Immature natural killer cell (primary cell): Measurements from ENCODE around the gene HIPK3. TPM values are rescaled to one million over a fixed set of nuclear protein-coding genes. Genes with fewer than 3 reads are reported as not detected.
A peak's percentile ranks its signal among the peaks of the same experiment; 100 is the strongest.
"Not testable (repeated sequence)": the region's sequence is repeated elsewhere in the genome, so short reads cannot be mapped to it uniquely, and the experiment has no call there.

Source experiments
- DNase-seq, 3 donors: peaks; one replicate each; pipeline ENCODE4 v3.0.0; 2022; ENCODE audit warnings: mixed read lengths in 1 of 3
- H3K27ac Mint-ChIP-seq, 6 donors: one replicate each; pipeline ENCODE4 v1.8.0; 2020; ENCODE audit warnings: mixed read lengths in 6 of 6, mild to moderate bottlenecking in 5 of 6, inconsistent platforms in 4 of 6, moderate library complexity in 3 of 6
- H3K27me3 Mint-ChIP-seq, 3 donors: one replicate each; pipeline ENCODE4 v1.8.0; 2020 to 2021; ENCODE audit warnings: low read depth in 3 of 3, mild to moderate bottlenecking in 3 of 3, mixed read lengths in 3 of 3, moderate library complexity in 3 of 3, inconsistent platforms in 1 of 3
- H3K36me3 Mint-ChIP-seq, 3 donors: one replicate each; pipeline ENCODE4 v1.8.0; 2020; ENCODE audit warnings: mixed read lengths in 3 of 3, inconsistent platforms in 2 of 3, mild to moderate bottlenecking in 2 of 3
- H3K4me1 Mint-ChIP-seq, 2 donors: one replicate each; pipeline ENCODE4 v1.8.0; 2020; ENCODE audit warnings: inconsistent platforms in 2 of 2, mild to moderate bottlenecking in 2 of 2, mixed read lengths in 2 of 2, moderate library complexity in 1 of 2
- H3K4me3 Mint-ChIP-seq, 5 donors: one replicate each; pipeline ENCODE4 v1.8.0; 2020; ENCODE audit warnings: mild to moderate bottlenecking in 5 of 5, mixed read lengths in 5 of 5, inconsistent platforms in 3 of 5, moderate library complexity in 3 of 5
- H3K9me3 Mint-ChIP-seq, 6 donors: one replicate each; pipeline ENCODE4 v1.8.0; 2020; ENCODE audit warnings: mild to moderate bottlenecking in 6 of 6, mixed read lengths in 6 of 6, inconsistent platforms in 4 of 6, moderate library complexity in 3 of 6
- polyA plus RNA-seq, 3 donors: library from polyadenylated mRNA; unstranded; fragments of 300-500 nt; fragmentation: Illumina TruSeq; gene quantifications; one replicate each; pipeline ENCODE4 v1.2.3, GENCODE V29; 2021

Gene HIPK3
- polyA plus RNA-seq, 3 donors from 2014 or later: 24.3 to 34.6 (median 32.2) TPM

GRCh38 chr11:33368475-33368874 lies 111.3 kb downstream of the HIPK3 start:
- not testable (repeated sequence) for H3K36me3 Mint-ChIP-seq, H3K4me1 Mint-ChIP-seq, DNase-seq, H3K9me3 Mint-ChIP-seq, H3K27ac Mint-ChIP-seq, H3K27me3 Mint-ChIP-seq, H3K4me3 Mint-ChIP-seq

GRCh38 chr11:33368931-33369330 lies 111.8 kb downstream of the HIPK3 start:
- Mint-ChIP-seq H3K36me3 (no peaks in the 10 kb centered on the region), H3K4me3 (no peak overlapping the region), H3K27me3 (peaks cover 0 to 8% (median 1%) of the 10 kb centered on the region in 3 donors), H3K4me1 (no peaks in the 10 kb centered on the region), H3K9me3 (no peaks in the 10 kb centered on the region), H3K27ac (no peak overlapping the region)
- no peak for DNase-seq

GRCh38 chr11:33373636-33374035 lies 116.5 kb downstream of the HIPK3 start:
- Mint-ChIP-seq H3K9me3 (no peaks in the 10 kb centered on the region), H3K27me3 (peaks cover 12 to 29% (median 17%) of the 10 kb centered on the region in 3 donors), H3K27ac (no peak overlapping the region), H3K4me3 (no peak overlapping the region), H3K36me3 (no peaks in the 10 kb centered on the region), H3K4me1 (peaks cover 0 to 4% of the 10 kb centered on the region in 2 donors)
- no peak for DNase-seq

- H3K27ac Mint-ChIP-seq: no peak overlapping the region
These were observed 118.1 kb downstream of the HIPK3 start for GRCh38 chr11:33375236-33375635.

DNA sequence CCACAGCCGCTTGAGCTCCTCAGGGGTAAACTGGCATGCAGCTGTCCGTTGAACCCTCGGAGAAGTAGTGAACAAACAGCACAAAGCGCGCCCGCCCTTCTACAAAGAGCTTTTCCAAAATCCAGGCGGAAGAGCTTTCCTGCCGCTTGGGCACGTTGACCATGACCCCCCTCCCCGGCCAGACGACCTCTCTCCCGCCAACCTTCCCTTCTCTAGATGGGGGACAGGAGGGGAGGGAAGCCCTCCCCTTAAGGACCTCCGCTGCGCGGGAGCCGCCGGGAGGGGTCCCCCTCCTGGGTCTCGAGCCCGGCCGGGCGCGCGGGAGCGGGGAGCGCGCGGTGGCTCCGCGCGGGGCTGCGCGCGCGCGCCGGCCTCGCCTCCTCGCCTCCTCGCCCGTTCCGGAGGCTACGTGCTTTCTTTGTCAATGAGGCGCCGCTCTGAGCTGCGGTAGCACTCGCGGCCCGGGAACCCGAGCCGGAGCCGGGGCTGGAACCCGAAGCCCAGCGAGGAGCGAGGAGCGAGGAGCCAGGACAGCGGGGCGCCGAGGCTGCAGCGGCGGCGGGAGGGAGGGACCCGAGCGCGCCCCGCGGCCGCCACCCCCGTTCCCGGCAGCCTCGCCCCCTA lies 118.6 kb downstream of the HIPK3 start, which contains the start of gene KIAA1549L:
TSS of gene KIAA1549L (plus strand) at position 421 of the 624 bp plus-strand sequence.
- peaks cover 18 to 39% (median 20%) of the 10 kb centered on the region in 3 donors for H3K27me3 Mint-ChIP-seq
- H3K9me3 Mint-ChIP-seq: no peaks in the 10 kb centered on the region
- no peaks in the 10 kb centered on the region for H3K36me3 Mint-ChIP-seq
- H3K27ac Mint-ChIP-seq: no peak within 1 kb of the TSS
- peaks cover 0 to 4% of the 10 kb centered on the region in 2 donors for H3K4me1 Mint-ChIP-seq
- DNase-seq: no peak
- H3K4me3 Mint-ChIP-seq: peak within 1 kb of the TSS in 2 of 5 donors; percentile 33 to 34

More at GRCh38 chr11:33375236-33375635, 118.1 kb downstream of the HIPK3 start:
- H3K9me3 Mint-ChIP-seq: no peaks in the 10 kb centered on the region
- peaks cover 18 to 39% (median 20%) of the 10 kb centered on the region in 3 donors for H3K27me3 Mint-ChIP-seq
- H3K36me3 Mint-ChIP-seq: no peaks in the 10 kb centered on the region
- peaks cover 0 to 4% of the 10 kb centered on the region in 2 donors for H3K4me1 Mint-ChIP-seq
- no peak for DNase-seq
- H3K4me3 Mint-ChIP-seq: peak overlapping the region in 2 of 5 donors; percentile 33 to 34

- Mint-ChIP-seq H3K27me3 (peaks cover 18 to 39% (median 19%) of the 10 kb centered on the region in 3 donors), H3K9me3 (no peaks in the 10 kb centered on the region), H3K36me3 (no peaks in the 10 kb centered on the region), H3K27ac (no peak overlapping the region), H3K4me1 (peaks cover 0 to 4% of the 10 kb centered on the region in 2 donors), H3K4me3 (no peak overlapping the region)
- DNase-seq: no peak
These were observed 119.4 kb downstream of the HIPK3 start for GRCh38 chr11:33376331-33377310.

DNA sequence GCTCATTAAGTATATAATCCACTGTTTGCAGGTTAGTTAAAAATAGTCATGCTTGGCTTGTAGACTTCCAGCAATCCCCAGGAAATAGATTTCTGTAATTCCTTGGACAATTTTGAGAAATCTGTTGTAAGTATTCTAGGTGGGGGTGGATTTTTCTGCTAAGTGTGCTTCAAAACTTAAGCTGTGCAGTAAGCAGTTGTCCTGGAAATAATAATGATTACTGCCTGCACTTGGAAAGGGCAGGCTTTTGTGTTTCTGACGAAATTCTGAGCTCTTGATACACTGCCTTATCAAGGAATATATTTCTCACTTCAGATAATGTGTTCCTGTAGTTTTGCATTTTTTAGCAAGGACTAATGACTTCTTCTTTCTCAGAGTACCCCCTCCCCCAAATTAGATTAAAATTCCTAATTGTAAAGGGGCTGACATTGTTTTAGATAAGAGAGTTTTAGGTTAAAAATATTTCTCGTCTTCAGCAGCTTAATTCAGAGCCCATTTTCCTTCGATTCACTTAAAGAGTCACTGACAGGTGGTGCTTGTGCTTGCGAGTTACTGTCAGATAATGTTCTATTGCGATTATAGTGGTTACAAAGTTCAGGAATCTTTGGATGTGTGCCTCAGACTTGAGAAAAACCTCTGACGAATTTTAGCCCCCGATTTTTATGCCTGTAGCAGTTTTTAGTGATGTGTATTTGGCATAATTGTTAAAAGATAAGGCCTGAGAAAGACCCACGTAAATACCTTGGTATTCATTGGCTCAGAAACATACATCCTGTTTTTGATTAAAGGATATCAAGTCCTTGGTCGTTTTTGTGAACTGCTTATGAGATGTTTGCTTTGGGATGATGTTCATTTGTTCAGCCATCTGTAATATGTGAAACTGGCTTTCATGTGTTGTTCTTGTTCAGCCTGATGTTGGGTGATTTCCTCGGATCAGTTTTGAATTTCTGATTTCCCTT lies 120.5 kb downstream of the HIPK3 start:
- Mint-ChIP-seq H3K4me3 (no peak overlapping the region), H3K36me3 (no peaks in the 10 kb centered on the region), H3K9me3 (no peaks in the 10 kb centered on the region), H3K27me3 (peaks cover 18 to 39% (median 19%) of the 10 kb centered on the region in 3 donors), H3K27ac (no peak overlapping the region), H3K4me1 (peaks cover 0 to 4% of the 10 kb centered on the region in 2 donors)
- DNase-seq: no peak

DNA sequence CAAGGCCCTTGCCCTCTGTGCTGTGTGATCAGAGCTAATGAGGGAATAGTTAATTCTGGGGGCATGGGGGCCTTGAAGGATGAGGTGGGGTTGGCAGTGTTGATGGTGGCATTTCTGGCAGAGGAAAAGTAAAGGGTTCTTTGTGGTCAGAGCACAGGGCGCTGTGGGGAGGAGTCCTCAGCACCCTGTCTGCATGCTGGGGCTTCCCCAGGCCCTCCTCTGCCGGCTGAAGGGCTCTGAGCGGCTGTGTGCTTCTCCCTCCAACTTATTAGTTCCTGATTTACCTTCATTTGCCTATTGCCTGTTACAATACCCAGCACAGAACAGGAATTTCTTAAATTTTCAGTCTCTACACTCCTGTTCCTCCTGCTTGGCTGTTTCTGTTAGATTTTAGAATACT lies 122.8 kb downstream of the HIPK3 start:
- Mint-ChIP-seq H3K4me3 (no peak overlapping the region), H3K27ac (no peak overlapping the region), H3K9me3 (no peaks in the 10 kb centered on the region), H3K27me3 (peaks cover 13 to 30% (median 15%) of the 10 kb centered on the region in 3 donors), H3K36me3 (no peaks in the 10 kb centered on the region), H3K4me1 (peaks cover 0 to 4% of the 10 kb centered on the region in 2 donors)
- no peak for DNase-seq

- H3K36me3 Mint-ChIP-seq: no peaks in the 10 kb centered on the region
- no peak overlapping the region for H3K27ac Mint-ChIP-seq
- peaks cover 0 to 2% (median 0%) of the 10 kb centered on the region in 6 donors for H3K9me3 Mint-ChIP-seq
- H3K27me3 Mint-ChIP-seq: peaks cover 5 to 17% (median 11%) of the 10 kb centered on the region in 3 donors
- no peak for DNase-seq
- no peaks in the 10 kb centered on the region for H3K4me1 Mint-ChIP-seq
- H3K4me3 Mint-ChIP-seq: no peak overlapping the region
These were observed 126.1 kb downstream of the HIPK3 start for GRCh38 chr11:33383075-33383919.

DNA sequence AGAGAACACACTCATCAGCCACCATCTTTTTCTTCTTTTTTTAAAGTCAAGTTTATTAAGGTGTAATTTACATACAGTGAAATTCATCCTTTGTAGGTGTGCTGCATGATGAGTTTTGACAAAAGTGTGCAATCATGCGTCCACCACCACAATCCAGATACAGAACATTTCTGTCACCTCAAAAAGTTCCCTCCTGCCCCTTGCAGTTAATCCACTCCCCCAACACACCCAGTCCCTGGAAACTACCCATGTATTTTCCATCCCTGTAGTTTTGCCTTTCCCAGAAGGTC lies 126.7 kb downstream of the HIPK3 start:
- Mint-ChIP-seq H3K4me1 (no peaks in the 10 kb centered on the region), H3K27me3 (peaks cover 5 to 14% (median 5%) of the 10 kb centered on the region in 3 donors), H3K27ac (no peak overlapping the region), H3K9me3 (peaks cover 0 to 2% (median 0%) of the 10 kb centered on the region in 6 donors), H3K4me3 (no peak overlapping the region), H3K36me3 (no peaks in the 10 kb centered on the region)
- no peak for DNase-seq

DNA sequence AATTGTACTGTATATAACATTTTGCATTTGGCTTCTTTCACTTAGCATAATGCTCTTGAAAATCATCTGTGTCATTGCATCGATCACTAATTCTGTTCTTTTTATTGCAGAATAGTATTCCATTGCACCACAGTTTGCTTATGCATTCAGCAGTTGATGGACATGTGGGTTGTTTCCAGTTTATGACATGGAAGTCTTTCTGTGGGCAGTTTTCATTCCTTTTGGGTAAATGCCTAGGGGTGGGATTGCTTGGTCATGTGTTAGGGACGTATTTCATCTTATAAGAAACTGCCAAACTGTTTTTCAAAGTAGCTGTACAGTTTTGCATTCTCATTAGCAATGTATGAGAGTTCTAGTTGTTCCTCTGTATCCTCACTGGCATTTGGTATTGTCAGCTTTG lies 127.0 kb downstream of the HIPK3 start:
- peaks cover 0 to 2% (median 0%) of the 10 kb centered on the region in 6 donors for H3K9me3 Mint-ChIP-seq
- no peak for DNase-seq
- H3K36me3 Mint-ChIP-seq: no peaks in the 10 kb centered on the region
- no peak overlapping the region for H3K27ac Mint-ChIP-seq
- no peaks in the 10 kb centered on the region for H3K4me1 Mint-ChIP-seq
- H3K27me3 Mint-ChIP-seq: peaks cover 5 to 14% (median 5%) of the 10 kb centered on the region in 3 donors
- no peak overlapping the region for H3K4me3 Mint-ChIP-seq

DNA sequence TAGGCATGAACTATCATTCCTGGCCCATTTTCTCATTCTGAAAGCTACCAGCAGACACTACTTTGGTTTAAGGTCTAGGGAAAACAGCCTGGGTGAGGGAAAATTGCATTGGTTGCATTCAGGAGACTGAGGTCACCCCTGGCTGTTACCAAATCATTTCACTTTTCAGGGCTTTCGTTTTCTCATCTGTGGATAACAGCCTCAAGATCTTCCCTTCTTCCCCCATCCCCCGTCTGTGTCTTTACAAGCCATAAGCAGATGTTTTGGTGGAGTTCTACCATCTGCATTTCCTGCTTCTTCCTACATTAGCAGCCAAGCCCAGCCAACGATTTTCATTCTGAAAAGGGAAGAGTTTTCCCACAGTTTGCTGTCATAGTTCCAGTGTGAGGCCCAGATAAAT lies 130.4 kb downstream of the HIPK3 start:
- Mint-ChIP-seq H3K27me3 (peaks cover 2 to 8% (median 2%) of the 10 kb centered on the region in 3 donors), H3K27ac (no peak overlapping the region), H3K4me1 (no peaks in the 10 kb centered on the region), H3K9me3 (peaks cover 0 to 2% (median 0%) of the 10 kb centered on the region in 6 donors), H3K36me3 (no peaks in the 10 kb centered on the region), H3K4me3 (no peak overlapping the region)
- DNase-seq: no peak
